HL-60 (cell line): ENCODE results near the gene CFAP46.

Source experiments
- CTCF ChIP-seq: IDR thresholded peaks from one replicate; pipeline ENCODE4 v1.5.1; 2011; ENCODE audit warnings: low read length, control low read depth, inconsistent platforms; ENCODE audit not compliant: insufficient read depth
- POLR2AphosphoS5 ChIP-seq: IDR thresholded peaks from 2 replicates; pipeline ENCODE4 v1.6.1; 2012; ENCODE audit warnings: low read depth
- SPI1 ChIP-seq: IDR thresholded peaks from 2 replicates; pipeline ENCODE4 v1.6.1; 2012; ENCODE audit warnings: low read depth, mild to moderate bottlenecking, borderline replicate concordance

- TF ChIP-seq CTCF (no peak), POLR2AphosphoS5 (no peak), SPI1 (no peak)
Observed at GRCh38 chr10:132872658-132873057, 69.7 kb downstream of the CFAP46 start.
